Ovary (tissue), 9 donors: ENCODE measurements around the gene TMA16. TPM values are rescaled to one million over a fixed set of nuclear protein-coding genes. Genes with fewer than 3 reads are reported as not detected.
"Not testable (repeated sequence)": the region's sequence is repeated elsewhere in the genome, so short reads cannot be mapped to it uniquely, and the experiment has no call there.

Experiments used
- DNase-seq, 5 donors: peaks; one replicate each; pipeline ENCODE4 v3.0.0-alpha.2; 2019 to 2020
- H3K27ac ChIP-seq, 2 donors: fragments of 200-600 bp; one replicate each; pipeline versions ENCODE4 v1.5.1 to v1.8.0; 2019 to 2022
- H3K27me3 ChIP-seq: fragments of 200-600 bp; one replicate; pipeline ENCODE4 v1.8.0; 2022
- H3K36me3 ChIP-seq: fragments of 200-600 bp; sonication (generic); one replicate; pipeline ENCODE4 v1.5.1; 2019
- H3K4me1 ChIP-seq: one replicate; pipeline ENCODE4 v1.8.1; 2013; ENCODE audit warnings: mild to moderate bottlenecking, moderate library complexity; ENCODE audit not compliant: insufficient read depth
- H3K4me3 ChIP-seq: fragments of 200-600 bp; sonication (generic); one replicate; pipeline ENCODE4 v1.5.1; 2017
- H3K9me3 ChIP-seq, 2 donors: fragments of 200-600 bp in 1 of 2; sonication (generic) in 1 of 2; one replicate each; pipeline versions ENCODE4 v1.5.1 to v1.8.1; 2013 to 2019; ENCODE audit warnings: mild to moderate bottlenecking in 1 of 2, moderate library complexity in 1 of 2
- CTCF ChIP-seq, 3 donors: fragments of 450-650 bp in 2 of 3; fragments of 200-600 bp in 1 of 3; IDR thresholded peaks; one replicate each; pipeline versions ENCODE4 v1.5.1 to v1.8.0; 2016 to 2022; ENCODE audit warnings: antibody characterized with exemption in 3 of 3, mild to moderate bottlenecking in 1 of 3
- EP300 ChIP-seq: sonication (generic); formaldehyde crosslinking; IDR thresholded peaks from one replicate; pipeline ENCODE4 v1.6.1; 2017; ENCODE audit warnings: antibody characterized with exemption
- POLR2A ChIP-seq: fragments of 450-650 bp; IDR thresholded peaks from one replicate; pipeline ENCODE4 v1.6.1; 2017; ENCODE audit warnings: antibody characterized with exemption, mild to moderate bottlenecking, moderate library complexity
- WGBS, 3 donors: extraction: QIAGEN DNeasy Blood & Tissue Kit in 1 of 3; methylation state at CpG; one replicate each; pipeline versions ENCODE4 v1.1.5 to v1.1.7; 2013 to 2017; 5-methylcytosine and 5-hydroxymethylcytosine counted together
- intact Hi-C, 4 donors: fragments of 100-400 bp; cut with DNase I; formaldehyde crosslinking; loops; one replicate each; pipeline versions ENCODE4 v1.11.0 to v1.15.1; 2022 to 2023
- polyA plus RNA-seq, 2 donors: library from polyadenylated mRNA; stranded (reverse); fragments of 200-250 nt in 1 of 2; fragments of 350-450 nt in 1 of 2; fragmentation: Illumina TruSeq in 1 of 2; extraction: RNeasy Lipid Tissue Mini Kit (QIAGEN cat#74804) in 1 of 2; gene quantifications; one replicate each; pipeline ENCODE4 v1.2.3, GENCODE V29; 2013 to 2014
- total RNA-seq, 7 donors: library from RNA; depleted of rRNA in 2 of 7; stranded (reverse); fragments of >200 nt in 2 of 7; fragmentation: NEBNext Ultra II Directional in 3 of 7; extraction: Animal tissue kit (Norgen Biotek cat#: 25700) in 3 of 7; gene quantifications; one replicate each; pipeline versions ENCODE4 v1.1.0 to v1.2.4, GENCODE V29; 2016 to 2023
- donor health status: DM: no; HTN: no; CAD: no; lungs with moderate emphysema.
- donor health status: DM: no; HTN: no; CAD: no.
- donor health status: Bipolar disorder and iron deficiency.
- donor health status: DM: yes; HTN: yes; CAD: no.
- donor health status: DM: no; HTN: no; CAD: no.
- donor health status: DM: yes; HTN: yes; CAD: no.

The TMA16 gene
- total and polyA plus RNA-seq, 9 donors = 15.0 to 31.9 (median 22.3) TPM

DNA sequence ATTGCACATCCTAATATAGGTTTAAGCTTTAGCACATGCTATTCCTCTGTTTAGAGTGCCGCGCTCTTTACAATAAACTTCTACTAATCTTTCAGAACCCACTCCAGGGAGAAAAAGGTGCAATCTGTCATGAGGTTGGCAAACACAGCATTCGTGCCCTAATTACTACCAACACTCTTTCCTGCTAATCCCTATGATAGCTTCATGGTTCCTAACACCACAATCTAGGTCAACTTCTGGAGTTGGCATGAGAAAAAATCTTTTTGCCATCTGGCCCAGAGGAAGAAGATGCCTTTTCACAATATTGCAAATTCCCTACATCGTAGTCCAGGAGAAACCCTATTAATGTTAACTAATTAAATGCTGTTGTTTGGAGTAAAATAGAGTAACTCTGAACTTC is 39.6 kb downstream of the TMA16 start:
- DNase-seq = no peak
- Histone ChIP-seq H3K4me1 (no peaks in the 10 kb centered on the region), H3K27me3 (no peaks in the 10 kb centered on the region), H3K9me3 (no peaks in the 10 kb centered on the region), H3K4me3 (no peak overlapping the region), H3K36me3 (no peaks in the 10 kb centered on the region), H3K27ac (no peak overlapping the region)
- intact Hi-C loops = no loop called here
- 89 to 91% (median 90%) methylated on average over 4 of the region's 4 CpGs for WGBS, 3 donors
- TF ChIP-seq POLR2A = no peak
- TF ChIP-seq EP300 = no peak
- TF ChIP-seq CTCF (IDR thresholded peaks at IDR 0.05) = no peak

- intact Hi-C loops = no loop called here
- H3K4me1 ChIP-seq = no peaks in the 10 kb centered on the region
- TF ChIP-seq EP300 (no peak), CTCF (IDR thresholded peaks at IDR 0.05) (no peak), POLR2A (no peak)
- H3K27me3 ChIP-seq = no peaks in the 10 kb centered on the region
- H3K36me3 ChIP-seq = no peaks in the 10 kb centered on the region
- H3K27ac ChIP-seq = no peak overlapping the region
- no peak for DNase-seq
- no peak overlapping the region for H3K4me3 ChIP-seq
- WGBS, 3 donors = 85 to 87% (median 86%) methylated on average over 1 of the region's 1 CpG
- H3K9me3 ChIP-seq = no peaks in the 10 kb centered on the region
Observed at GRCh38 chr4:163535657-163536056, 41.2 kb downstream of the TMA16 start.

DNA sequence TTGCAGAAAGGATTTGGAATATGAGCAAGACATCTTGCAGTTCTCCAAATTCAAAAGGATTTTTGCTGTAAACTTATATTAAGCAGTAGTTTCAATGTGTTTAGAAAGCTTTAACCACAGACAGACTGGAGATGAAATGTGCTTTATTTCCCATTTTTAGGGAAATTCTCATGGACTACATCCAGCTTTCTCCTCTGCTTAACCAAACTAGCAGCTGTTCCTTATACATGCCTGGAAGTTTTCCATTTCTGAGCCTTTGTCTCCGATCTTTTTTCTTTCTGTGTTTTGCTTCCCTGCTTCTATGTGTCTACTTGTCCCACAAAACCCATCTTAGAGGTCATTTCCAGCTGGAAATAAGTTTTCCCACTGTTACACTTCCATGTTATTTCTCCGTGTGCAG is 41.6 kb downstream of the TMA16 start:
- no peak for TF ChIP-seq POLR2A
- TF ChIP-seq EP300 = no peak
- no peak for TF ChIP-seq CTCF (IDR thresholded peaks at IDR 0.05)
- Histone ChIP-seq H3K4me1 (no peaks in the 10 kb centered on the region), H3K36me3 (no peaks in the 10 kb centered on the region), H3K4me3 (no peak overlapping the region), H3K9me3 (no peaks in the 10 kb centered on the region), H3K27me3 (no peaks in the 10 kb centered on the region), H3K27ac (no peak overlapping the region)
- DNase-seq = no peak
- intact Hi-C loops = no loop called here
- WGBS, 3 donors = 13 to 22% (median 13%) methylated on average over 2 of the region's 2 CpGs

DNA sequence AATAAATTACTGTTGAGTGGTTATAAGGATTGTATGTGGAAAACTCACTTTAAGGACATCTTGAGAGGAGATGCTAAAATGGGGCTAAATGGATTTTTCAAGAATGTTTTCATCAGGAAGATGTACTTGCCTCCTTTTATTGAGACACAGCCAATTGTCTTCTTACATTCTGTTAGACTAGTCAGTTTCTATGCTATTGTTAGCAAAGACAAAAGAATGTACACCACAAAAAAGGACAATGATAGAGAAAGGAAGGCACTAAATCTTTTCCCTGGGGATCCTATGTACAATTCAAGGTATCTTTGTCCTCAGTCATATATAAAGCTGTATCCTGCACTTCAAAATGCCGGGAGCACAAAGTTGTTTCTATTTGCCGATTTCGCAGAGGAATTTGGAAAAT is 42.6 kb downstream of the TMA16 start:
- no peaks in the 10 kb centered on the region for H3K36me3 ChIP-seq
- no peak for DNase-seq
- H3K27ac ChIP-seq = no peak overlapping the region
- no peaks in the 10 kb centered on the region for H3K27me3 ChIP-seq
- intact Hi-C loops = no loop called here
- TF ChIP-seq EP300 (no peak), POLR2A (no peak), CTCF (IDR thresholded peaks at IDR 0.05) (no peak)
- no peaks in the 10 kb centered on the region for H3K9me3 ChIP-seq
- no peak overlapping the region for H3K4me3 ChIP-seq
- WGBS, 3 donors = 93 to 99% (median 93%) methylated on average over 3 of the region's 3 CpGs
- no peaks in the 10 kb centered on the region for H3K4me1 ChIP-seq

DNA sequence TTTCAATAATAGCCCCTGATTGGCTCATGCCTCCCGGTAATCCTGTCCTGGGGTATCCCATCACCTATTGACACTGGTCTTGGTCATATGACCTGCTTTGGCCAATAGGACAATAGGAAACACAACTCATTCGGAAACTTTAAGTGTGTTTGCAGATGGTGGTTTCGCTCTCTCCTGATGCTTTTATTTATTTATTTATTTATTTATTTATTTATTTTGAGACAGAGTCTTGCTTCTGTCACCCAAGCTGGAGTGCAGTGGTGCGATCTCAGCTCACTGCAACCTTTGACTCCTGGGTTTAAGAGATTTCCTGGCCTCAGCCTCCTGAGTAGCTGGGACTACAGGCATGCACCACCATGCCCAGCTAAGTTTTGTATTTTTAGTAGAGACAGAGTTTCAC is 44.3 kb downstream of the TMA16 start:
- H3K4me3 ChIP-seq, H3K36me3 ChIP-seq, intact Hi-C loops, H3K9me3 ChIP-seq, DNase-seq, H3K27me3 ChIP-seq, H3K27ac ChIP-seq, H3K4me1 ChIP-seq: not testable (repeated sequence)
- WGBS, 3 donors = 72 to 99% (median 97%) methylated on average over 4 of the region's 4 CpGs
